Liver (tissue), 3 donors: ENCODE data around the gene COMMD10.

Source experiments
- FOXA1 ChIP-seq: IDR thresholded peaks from 2 replicates; pipeline ENCODE4 v1.6.1; 2016; ENCODE audit warnings: antibody characterized with exemption
- GABPA ChIP-seq, 2 donors: IDR thresholded peaks in 1 of 2; conservative IDR thresholded peaks in 1 of 2; 2 replicates each; pipeline ENCODE4 v1.6.1; 2016; ENCODE audit warnings: antibody characterized with exemption in 2 of 2, mild to moderate bottlenecking in 1 of 2, moderate library complexity in 1 of 2
- RXRA ChIP-seq, 2 donors: IDR thresholded peaks; 2 replicates each; pipeline ENCODE4 v1.6.1; 2017 to 2018; ENCODE audit warnings: antibody characterized with exemption in 2 of 2, mild to moderate bottlenecking in 1 of 2
- SP1 ChIP-seq: IDR thresholded peaks from 2 replicates; pipeline ENCODE4 v1.6.1; 2018; ENCODE audit warnings: antibody characterized with exemption, mild to moderate bottlenecking
- TAF1 ChIP-seq: conservative IDR thresholded peaks from 2 replicates; pipeline ENCODE4 v1.6.1; 2016; ENCODE audit warnings: antibody characterized with exemption, mild to moderate bottlenecking
- YY1 ChIP-seq: IDR thresholded peaks from 2 replicates; pipeline ENCODE4 v1.6.1; 2016; ENCODE audit warnings: antibody characterized with exemption, mild to moderate bottlenecking
- TF ChIP-seq, protein P1 (sequence below): fragments of 150-350 bp; IDR thresholded peaks from 2 replicates; pipeline ENCODE4 v1.5.1; 2017; ENCODE audit warnings: improper control_type of control experiment, low read depth, low read length; ENCODE audit not compliant: missing input control
- TF ChIP-seq, protein P2 (sequence below): IDR thresholded peaks from 2 replicates; pipeline ENCODE4 v1.6.1; 2016; ENCODE audit warnings: antibody characterized with exemption
- TF ChIP-seq, protein P3 (sequence below): IDR thresholded peaks from 2 replicates; pipeline ENCODE4 v1.6.1; 2016; ENCODE audit warnings: antibody characterized with exemption, mild to moderate bottlenecking
- donor health status: healthy.
- donor health status: healthy.

DNA sequence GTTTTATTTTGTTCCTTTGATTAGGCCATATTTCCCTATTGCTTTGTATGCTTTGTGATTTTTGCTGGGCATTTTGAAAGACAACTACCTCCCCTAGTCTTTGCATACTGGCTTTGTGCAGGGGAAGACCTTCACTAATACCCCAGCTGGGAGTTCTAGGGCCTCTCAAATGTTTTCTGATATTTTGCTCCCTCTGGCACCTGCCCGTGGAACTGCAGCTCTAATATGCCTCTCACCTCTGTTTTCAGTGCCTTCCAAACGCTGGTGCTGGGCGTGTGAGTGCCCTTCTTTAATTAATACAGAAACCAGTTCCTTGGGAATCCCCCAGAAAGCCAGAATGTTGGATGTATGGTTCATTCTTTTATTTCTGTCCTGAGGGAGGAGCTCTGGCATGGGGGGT, 204.5 kb downstream of the COMMD10 start:
- TF ChIP-seq, protein P1, sequence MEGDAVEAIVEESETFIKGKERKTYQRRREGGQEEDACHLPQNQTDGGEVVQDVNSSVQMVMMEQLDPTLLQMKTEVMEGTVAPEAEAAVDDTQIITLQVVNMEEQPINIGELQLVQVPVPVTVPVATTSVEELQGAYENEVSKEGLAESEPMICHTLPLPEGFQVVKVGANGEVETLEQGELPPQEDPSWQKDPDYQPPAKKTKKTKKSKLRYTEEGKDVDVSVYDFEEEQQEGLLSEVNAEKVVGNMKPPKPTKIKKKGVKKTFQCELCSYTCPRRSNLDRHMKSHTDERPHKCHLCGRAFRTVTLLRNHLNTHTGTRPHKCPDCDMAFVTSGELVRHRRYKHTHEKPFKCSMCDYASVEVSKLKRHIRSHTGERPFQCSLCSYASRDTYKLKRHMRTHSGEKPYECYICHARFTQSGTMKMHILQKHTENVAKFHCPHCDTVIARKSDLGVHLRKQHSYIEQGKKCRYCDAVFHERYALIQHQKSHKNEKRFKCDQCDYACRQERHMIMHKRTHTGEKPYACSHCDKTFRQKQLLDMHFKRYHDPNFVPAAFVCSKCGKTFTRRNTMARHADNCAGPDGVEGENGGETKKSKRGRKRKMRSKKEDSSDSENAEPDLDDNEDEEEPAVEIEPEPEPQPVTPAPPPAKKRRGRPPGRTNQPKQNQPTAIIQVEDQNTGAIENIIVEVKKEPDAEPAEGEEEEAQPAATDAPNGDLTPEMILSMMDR: peak; percentile 44
- TF ChIP-seq FOXA1: no peak
- TF ChIP-seq, protein P2, sequence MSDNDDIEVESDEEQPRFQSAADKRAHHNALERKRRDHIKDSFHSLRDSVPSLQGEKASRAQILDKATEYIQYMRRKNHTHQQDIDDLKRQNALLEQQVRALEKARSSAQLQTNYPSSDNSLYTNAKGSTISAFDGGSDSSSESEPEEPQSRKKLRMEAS: no peak
- no peak for TF ChIP-seq TAF1
- TF ChIP-seq GABPA (IDR thresholded peaks at IDR 0.05 in 1 of 2, conservative IDR thresholded peaks at IDR 0.05 in 1 of 2): no peak
- no peak for TF ChIP-seq SP1
- TF ChIP-seq YY1: no peak
- no peak for TF ChIP-seq RXRA (IDR thresholded peaks at IDR 0.05)
- TF ChIP-seq, protein P3, sequence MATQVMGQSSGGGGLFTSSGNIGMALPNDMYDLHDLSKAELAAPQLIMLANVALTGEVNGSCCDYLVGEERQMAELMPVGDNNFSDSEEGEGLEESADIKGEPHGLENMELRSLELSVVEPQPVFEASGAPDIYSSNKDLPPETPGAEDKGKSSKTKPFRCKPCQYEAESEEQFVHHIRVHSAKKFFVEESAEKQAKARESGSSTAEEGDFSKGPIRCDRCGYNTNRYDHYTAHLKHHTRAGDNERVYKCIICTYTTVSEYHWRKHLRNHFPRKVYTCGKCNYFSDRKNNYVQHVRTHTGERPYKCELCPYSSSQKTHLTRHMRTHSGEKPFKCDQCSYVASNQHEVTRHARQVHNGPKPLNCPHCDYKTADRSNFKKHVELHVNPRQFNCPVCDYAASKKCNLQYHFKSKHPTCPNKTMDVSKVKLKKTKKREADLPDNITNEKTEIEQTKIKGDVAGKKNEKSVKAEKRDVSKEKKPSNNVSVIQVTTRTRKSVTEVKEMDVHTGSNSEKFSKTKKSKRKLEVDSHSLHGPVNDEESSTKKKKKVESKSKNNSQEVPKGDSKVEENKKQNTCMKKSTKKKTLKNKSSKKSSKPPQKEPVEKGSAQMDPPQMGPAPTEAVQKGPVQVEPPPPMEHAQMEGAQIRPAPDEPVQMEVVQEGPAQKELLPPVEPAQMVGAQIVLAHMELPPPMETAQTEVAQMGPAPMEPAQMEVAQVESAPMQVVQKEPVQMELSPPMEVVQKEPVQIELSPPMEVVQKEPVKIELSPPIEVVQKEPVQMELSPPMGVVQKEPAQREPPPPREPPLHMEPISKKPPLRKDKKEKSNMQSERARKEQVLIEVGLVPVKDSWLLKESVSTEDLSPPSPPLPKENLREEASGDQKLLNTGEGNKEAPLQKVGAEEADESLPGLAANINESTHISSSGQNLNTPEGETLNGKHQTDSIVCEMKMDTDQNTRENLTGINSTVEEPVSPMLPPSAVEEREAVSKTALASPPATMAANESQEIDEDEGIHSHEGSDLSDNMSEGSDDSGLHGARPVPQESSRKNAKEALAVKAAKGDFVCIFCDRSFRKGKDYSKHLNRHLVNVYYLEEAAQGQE: no peak
